Activated CD4-positive, alpha-beta T cell treated with anti-CD3 and anti-CD28 coated beads, Interleukin-2, amount 10 ng/mL, durations not matched to agents 24 days and 14 days (primary cell): ENCODE data around the gene GPR78. TPM values are rescaled to one million over a fixed set of nuclear protein-coding genes. Genes with fewer than 3 reads are reported as not detected.
A peak's percentile ranks its signal among the peaks of the same experiment; 100 is the strongest.

Source experiments
- DNase-seq: peaks from one replicate; pipeline ENCODE4 v3.0.0; 2022
- H3K27ac Mint-ChIP-seq: one replicate; pipeline ENCODE4 v1.8.0; 2022; ENCODE audit warnings: mild to moderate bottlenecking, mixed read lengths
- H3K27me3 Mint-ChIP-seq: one replicate; pipeline ENCODE4 v1.8.0; 2022; ENCODE audit warnings: mixed read lengths
- H3K36me3 Mint-ChIP-seq: one replicate; pipeline ENCODE4 v1.8.0; 2022; ENCODE audit warnings: low read depth, mild to moderate bottlenecking, mixed read lengths
- H3K4me1 Mint-ChIP-seq: one replicate; pipeline ENCODE4 v1.8.0; 2021; ENCODE audit warnings: mixed read lengths
- H3K4me3 Mint-ChIP-seq: one replicate; pipeline ENCODE4 v1.8.0; 2022; ENCODE audit warnings: mild to moderate bottlenecking, moderate library complexity, mixed read lengths
- H3K9me3 Mint-ChIP-seq: one replicate; pipeline ENCODE4 v1.8.0; 2021; ENCODE audit warnings: mixed read lengths
- intact Hi-C: fragments of 100-400 bp; cut with micrococcal nuclease; formaldehyde crosslinking; loops from one replicate; pipeline ENCODE4 v1.15.1; 2023
- total RNA-seq: library from RNA; stranded (reverse); gene quantifications from 2 replicates; pipeline ENCODE4 v1.2.3, GENCODE V29; 2022

The GPR78 gene
- total RNA-seq, 1 donor from 2014 or later, result not detected

- intact Hi-C loops, result no loop called here
- Mint-ChIP-seq H3K9me3 (no peaks in the 10 kb centered on the region), H3K36me3 (no peaks in the 10 kb centered on the region), H3K27me3 (no peaks in the 10 kb centered on the region), H3K4me3 (no peak overlapping the region), H3K27ac (no peak overlapping the region), H3K4me1 (no peaks in the 10 kb centered on the region)
- DNase-seq, result no peak
These were observed 20.1 kb downstream of the GPR78 start for GRCh38 chr4:8600266-8600665.

DNA sequence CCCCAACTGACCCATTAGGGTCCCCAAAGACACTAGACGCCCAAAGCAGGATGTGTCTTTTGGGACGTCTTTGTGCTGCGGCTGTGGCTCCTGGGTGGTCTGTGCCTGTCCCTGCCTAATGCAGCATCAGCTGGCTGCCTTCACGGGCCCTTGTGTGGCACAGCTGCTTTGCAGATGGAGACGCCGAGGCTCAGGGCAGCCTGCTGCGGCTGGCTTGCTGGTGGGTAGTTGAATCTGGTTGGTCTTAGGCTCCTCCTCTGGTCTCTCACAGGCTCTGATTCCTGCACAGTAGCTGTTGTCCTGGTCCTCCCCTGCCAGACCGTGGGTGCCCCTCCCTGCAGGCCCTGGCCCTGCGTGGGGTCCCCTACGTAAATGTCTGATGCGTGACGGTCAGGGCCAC is 20.5 kb downstream of the GPR78 start:
- intact Hi-C loops, result no loop called here
- H3K27me3 Mint-ChIP-seq, result no peaks in the 10 kb centered on the region
- no peak overlapping the region for H3K27ac Mint-ChIP-seq
- no peak for DNase-seq
- H3K4me3 Mint-ChIP-seq, result no peak overlapping the region
- H3K36me3 Mint-ChIP-seq, result no peaks in the 10 kb centered on the region
- H3K9me3 Mint-ChIP-seq, result no peaks in the 10 kb centered on the region
- no peaks in the 10 kb centered on the region for H3K4me1 Mint-ChIP-seq

DNA sequence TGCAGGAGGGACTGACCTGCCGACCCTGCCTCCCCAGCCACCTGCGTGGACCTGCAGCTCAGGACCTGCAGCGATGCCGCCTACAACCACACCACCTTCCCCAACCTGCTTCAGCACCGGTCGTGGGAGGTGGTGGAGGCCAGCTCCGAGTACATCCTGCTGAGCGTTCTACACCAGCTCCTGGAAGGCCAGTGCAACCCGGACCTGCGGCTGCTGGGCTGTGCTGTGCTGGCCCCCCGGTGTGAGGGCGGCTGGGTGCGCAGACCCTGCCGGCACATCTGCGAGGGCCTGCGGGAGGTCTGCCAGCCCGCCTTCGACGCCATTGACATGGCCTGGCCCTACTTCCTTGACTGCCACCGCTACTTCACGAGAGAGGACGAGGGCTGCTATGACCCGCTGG is 20.9 kb downstream of the GPR78 start:
- DNase-seq, result no peak
- no peaks in the 10 kb centered on the region for H3K36me3 Mint-ChIP-seq
- no peak overlapping the region for H3K4me3 Mint-ChIP-seq
- H3K9me3 Mint-ChIP-seq, result no peaks in the 10 kb centered on the region
- H3K27me3 Mint-ChIP-seq, result no peaks in the 10 kb centered on the region
- no peak overlapping the region for H3K27ac Mint-ChIP-seq
- intact Hi-C loops, result no loop called here
- no peaks in the 10 kb centered on the region for H3K4me1 Mint-ChIP-seq

DNA sequence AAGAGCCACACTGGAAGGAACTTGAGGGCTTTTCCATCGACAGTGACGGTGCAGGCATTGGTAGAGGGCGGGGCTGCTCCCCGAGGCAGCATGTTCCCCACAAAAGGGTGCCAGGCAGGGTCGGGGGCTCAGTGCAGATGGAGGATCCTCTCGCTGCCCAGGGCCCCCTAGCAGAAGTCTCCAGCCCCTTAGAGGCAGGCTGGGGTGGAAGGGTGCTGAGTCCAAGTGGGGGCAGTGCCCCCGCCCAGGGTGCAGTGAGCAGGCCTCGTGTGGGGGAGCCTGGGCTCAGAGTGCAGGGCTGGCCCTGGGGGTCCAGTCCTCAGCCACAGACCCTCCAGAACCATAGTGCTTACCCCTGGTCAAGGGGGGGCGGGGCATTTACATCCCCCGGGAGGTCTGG is 21.4 kb downstream of the GPR78 start:
- H3K4me1 Mint-ChIP-seq, result no peaks in the 10 kb centered on the region
- DNase-seq, result no peak
- H3K27ac Mint-ChIP-seq, result no peak overlapping the region
- H3K9me3 Mint-ChIP-seq, result no peaks in the 10 kb centered on the region
- no peaks in the 10 kb centered on the region for H3K36me3 Mint-ChIP-seq
- H3K4me3 Mint-ChIP-seq, result no peak overlapping the region
- intact Hi-C loops, result no loop called here
- H3K27me3 Mint-ChIP-seq, result no peaks in the 10 kb centered on the region

GRCh38 chr4:8602686-8603430 is 22.7 kb downstream of the GPR78 start:
- Mint-ChIP-seq H3K36me3 (no peaks in the 10 kb centered on the region), H3K27ac (no peak overlapping the region), H3K9me3 (no peaks in the 10 kb centered on the region), H3K27me3 (no peaks in the 10 kb centered on the region), H3K4me1 (no peaks in the 10 kb centered on the region), H3K4me3 (no peak overlapping the region)
- no peak for DNase-seq
- intact Hi-C loops, result no loop called here

DNA sequence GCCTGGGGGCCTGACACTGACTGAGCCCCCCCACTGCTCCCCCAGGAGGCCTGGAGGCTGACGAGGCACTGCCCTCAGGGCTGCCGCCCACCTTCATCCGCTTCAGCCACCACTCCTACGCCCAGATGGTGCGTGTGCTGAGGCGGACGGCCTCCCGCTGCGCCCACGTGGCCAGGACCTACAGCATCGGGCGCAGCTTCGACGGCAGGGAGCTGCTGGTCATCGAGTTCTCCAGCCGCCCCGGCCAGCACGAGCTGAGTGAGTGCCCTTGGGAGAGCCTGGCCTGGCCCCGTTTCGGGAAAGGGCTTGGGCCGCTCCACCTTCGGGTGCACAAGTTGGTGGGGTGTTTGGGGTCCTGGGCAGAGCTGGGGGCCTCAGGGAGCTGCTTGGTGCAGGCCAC is 23.7 kb downstream of the GPR78 start:
- Mint-ChIP-seq H3K9me3 (no peaks in the 10 kb centered on the region), H3K4me3 (no peak overlapping the region), H3K27ac (no peak overlapping the region), H3K36me3 (no peaks in the 10 kb centered on the region), H3K4me1 (no peaks in the 10 kb centered on the region), H3K27me3 (no peaks in the 10 kb centered on the region)
- DNase-seq, result no peak
- intact Hi-C loops, result no loop called here

DNA sequence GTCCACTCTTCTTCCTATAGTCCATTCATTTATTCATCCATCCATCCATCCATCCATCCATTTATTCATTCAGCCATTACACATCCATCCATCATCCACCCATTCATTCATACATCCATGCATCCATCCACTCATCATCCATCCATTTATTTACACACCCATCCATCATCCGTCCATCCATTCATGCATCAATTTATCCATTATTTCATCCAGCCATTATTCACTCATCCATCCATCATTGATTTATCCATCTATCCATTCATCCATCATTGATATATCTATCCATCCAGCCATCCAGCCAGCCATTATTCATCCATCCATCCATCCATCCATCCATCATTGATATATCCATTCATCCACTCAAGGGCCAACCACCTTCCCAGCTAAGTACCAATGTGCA is 25.1 kb downstream of the GPR78 start:
- intact Hi-C loops, result no loop called here
- no peaks in the 10 kb centered on the region for H3K27me3 Mint-ChIP-seq
- no peak for DNase-seq
- no peaks in the 10 kb centered on the region for H3K36me3 Mint-ChIP-seq
- no peaks in the 10 kb centered on the region for H3K9me3 Mint-ChIP-seq
- H3K4me3 Mint-ChIP-seq, result no peak overlapping the region
- no peaks in the 10 kb centered on the region for H3K4me1 Mint-ChIP-seq
- H3K27ac Mint-ChIP-seq, result no peak overlapping the region

GRCh38 chr4:8606476-8606875 is 26.3 kb downstream of the GPR78 start:
- no peaks in the 10 kb centered on the region for H3K9me3 Mint-ChIP-seq
- intact Hi-C loops, result no loop called here

DNA sequence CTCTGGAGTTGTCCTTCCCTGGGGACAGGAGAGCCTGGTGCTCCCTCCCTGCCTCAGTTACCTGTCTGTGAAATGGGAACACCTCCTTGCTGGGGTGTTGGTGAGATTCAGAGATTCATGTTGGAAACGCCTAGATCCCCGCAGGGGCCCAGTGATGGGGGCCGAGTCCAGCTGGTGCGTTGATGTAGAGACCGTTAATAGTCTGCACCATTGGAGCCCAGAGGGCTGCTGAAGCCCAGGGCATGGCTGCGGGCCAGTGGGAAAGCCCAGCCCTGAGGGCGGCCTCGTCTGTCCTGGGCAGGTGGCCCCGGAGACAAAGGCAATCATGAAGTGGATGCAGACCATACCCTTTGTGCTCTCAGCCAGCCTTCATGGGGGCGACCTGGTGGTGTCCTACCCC is 26.8 kb downstream of the GPR78 start:
- intact Hi-C loops, result no loop called here
- Mint-ChIP-seq H3K4me1 (no peaks in the 10 kb centered on the region), H3K9me3 (no peaks in the 10 kb centered on the region), H3K27me3 (no peaks in the 10 kb centered on the region), H3K36me3 (no peaks in the 10 kb centered on the region), H3K4me3 (no peak overlapping the region), H3K27ac (no peak overlapping the region)
- DNase-seq, result no peak

More at GRCh38 chr4:8606476-8606875, 26.3 kb downstream of the GPR78 start:
- H3K4me1 Mint-ChIP-seq, result no peaks in the 10 kb centered on the region
- no peaks in the 10 kb centered on the region for H3K36me3 Mint-ChIP-seq
- H3K27ac Mint-ChIP-seq, result no peak overlapping the region
- no peak for DNase-seq
- H3K27me3 Mint-ChIP-seq, result no peaks in the 10 kb centered on the region
- H3K4me3 Mint-ChIP-seq, result no peak overlapping the region

GRCh38 chr4:8607603-8608481 is 27.6 kb downstream of the GPR78 start:
- no peaks in the 10 kb centered on the region for H3K9me3 Mint-ChIP-seq
- peak; percentile 82 for DNase-seq
- no peaks in the 10 kb centered on the region for H3K27me3 Mint-ChIP-seq
- no peaks in the 10 kb centered on the region for H3K4me1 Mint-ChIP-seq
- intact Hi-C loops, result no loop called here
- no peaks in the 10 kb centered on the region for H3K36me3 Mint-ChIP-seq
- H3K4me3 Mint-ChIP-seq, result no peak overlapping the region
- H3K27ac Mint-ChIP-seq, result no peak overlapping the region

GRCh38 chr4:8608714-8609391 is 28.7 kb downstream of the GPR78 start:
- Mint-ChIP-seq H3K4me1 (no peaks in the 10 kb centered on the region), H3K27me3 (no peaks in the 10 kb centered on the region), H3K27ac (no peak overlapping the region), H3K4me3 (no peak overlapping the region), H3K36me3 (no peaks in the 10 kb centered on the region), H3K9me3 (no peaks in the 10 kb centered on the region)
- DNase-seq, result no peak
- intact Hi-C loops, result no loop called here

GRCh38 chr4:8609406-8609805 is 29.2 kb downstream of the GPR78 start:
- no peaks in the 10 kb centered on the region for H3K27me3 Mint-ChIP-seq
- intact Hi-C loops, result no loop called here
- no peaks in the 10 kb centered on the region for H3K4me1 Mint-ChIP-seq
- H3K9me3 Mint-ChIP-seq, result no peaks in the 10 kb centered on the region
- H3K36me3 Mint-ChIP-seq, result no peaks in the 10 kb centered on the region
- H3K27ac Mint-ChIP-seq, result no peak overlapping the region
- DNase-seq, result no peak
- H3K4me3 Mint-ChIP-seq, result no peak overlapping the region

DNA sequence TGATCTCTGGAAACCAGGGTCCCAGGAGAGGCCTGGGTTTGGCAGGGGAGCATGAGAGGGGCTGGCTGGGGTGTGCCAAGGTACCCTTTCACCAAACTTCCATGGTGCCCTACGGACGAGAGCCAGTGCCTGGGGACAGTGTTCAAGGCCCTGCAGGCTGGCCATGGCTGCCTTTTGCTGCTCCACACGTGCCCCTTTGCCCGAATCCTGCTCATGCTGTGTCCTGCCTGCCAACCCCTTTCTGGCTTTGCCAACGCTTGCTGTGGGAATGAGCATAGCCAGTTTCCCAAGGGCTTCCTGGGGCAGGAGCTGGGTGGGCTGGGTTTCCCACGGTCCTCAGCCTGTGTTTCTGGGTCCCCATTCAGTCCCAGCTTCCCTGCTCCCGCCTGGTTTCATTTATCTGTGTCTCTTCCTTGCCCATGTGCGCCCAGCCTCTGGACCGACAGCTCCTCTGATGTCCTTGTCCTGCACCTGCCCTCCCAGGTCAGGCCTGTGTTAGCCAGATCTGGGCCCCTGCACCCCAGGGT is 29.7 kb downstream of the GPR78 start:
- Mint-ChIP-seq H3K4me3 (no peak overlapping the region), H3K9me3 (no peaks in the 10 kb centered on the region), H3K27ac (no peak overlapping the region), H3K4me1 (no peaks in the 10 kb centered on the region), H3K36me3 (no peaks in the 10 kb centered on the region), H3K27me3 (no peaks in the 10 kb centered on the region)
- intact Hi-C loops, result no loop called here
- no peak for DNase-seq
